Chondrocyte (in vitro differentiated cells): ENCODE measurements around the gene CDK6. TPM values are rescaled to one million over a fixed set of nuclear protein-coding genes. Genes with fewer than 3 reads are reported as not detected.
A peak's percentile ranks its signal among the peaks of the same experiment; 100 is the strongest.

Source experiments
- DNase-seq: peaks from one replicate; pipeline ENCODE4 v3.0.0; 2021; ENCODE audit warnings: mixed read lengths, low spot score
- H3K27ac Mint-ChIP-seq: one replicate; pipeline ENCODE4 v1.8.0; 2021; ENCODE audit warnings: mild to moderate bottlenecking, moderate library complexity, mixed read lengths; ENCODE audit not compliant: unreplicated experiment
- H3K27me3 Mint-ChIP-seq: 2 replicates; pipeline ENCODE4 v1.8.0; 2021; ENCODE audit warnings: low read depth, mixed read lengths
- H3K36me3 Mint-ChIP-seq: 2 replicates; pipeline ENCODE4 v1.8.0; 2021; ENCODE audit warnings: low read depth, mixed read lengths
- H3K4me1 Mint-ChIP-seq: 2 replicates; pipeline ENCODE4 v1.8.0; 2021; ENCODE audit warnings: low read depth, mild to moderate bottlenecking, mixed read lengths
- H3K4me3 Mint-ChIP-seq: one replicate; pipeline ENCODE4 v1.8.0; 2021; ENCODE audit warnings: mild to moderate bottlenecking, moderate library complexity, mixed read lengths; ENCODE audit not compliant: unreplicated experiment
- H3K9me3 Mint-ChIP-seq: 2 replicates; pipeline ENCODE4 v1.8.0; 2021; ENCODE audit warnings: low read depth, mixed read lengths
- total RNA-seq: library from RNA; stranded (reverse); gene quantifications from 3 replicates; pipeline ENCODE4 v1.2.1, GENCODE V29; 2021
- TF ChIP-seq, protein P1 (sequence below): fragments of 200-600 bp; sonication (generic); IDR thresholded peaks from 2 replicates; pipeline ENCODE4 v1.5.0; 2021; ENCODE audit warnings: antibody characterized with exemption, mild to moderate bottlenecking, moderate library complexity

CDK6 gene
- total RNA-seq, 1 donor from 2014 or later, result 162 TPM

DNA sequence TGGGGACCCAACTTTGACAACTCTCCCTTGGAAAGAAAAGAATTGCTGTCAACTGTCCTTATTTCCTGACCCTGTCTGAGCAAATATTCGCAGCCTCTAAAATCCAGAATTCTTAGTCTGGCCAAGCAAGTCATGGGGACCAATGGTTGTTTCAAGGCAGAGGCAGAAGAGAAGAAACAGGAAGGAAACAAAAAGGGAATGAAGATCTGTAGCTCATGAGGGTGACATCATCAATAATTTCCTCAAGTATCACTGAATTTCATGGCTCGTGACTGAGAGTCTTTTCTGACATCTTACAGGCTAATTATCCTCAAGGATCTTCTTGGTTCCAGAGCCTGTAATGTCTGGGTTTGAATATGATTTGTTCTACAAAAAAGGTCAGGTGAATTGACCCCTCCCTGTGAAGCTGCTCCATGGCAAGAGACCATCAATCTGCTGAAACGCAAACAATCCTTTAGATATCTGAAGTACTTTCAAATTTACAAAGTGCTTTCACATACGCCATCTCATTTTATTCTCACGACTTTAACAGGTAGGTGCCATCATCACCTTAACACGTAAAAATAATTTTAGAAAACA is 5.8 kb downstream of the CDK6 start:
- H3K4me1 Mint-ChIP-seq, result peaks cover 63% of the 10 kb centered on the region
- H3K36me3 Mint-ChIP-seq, result peaks cover 19% of the 10 kb centered on the region
- TF ChIP-seq, protein P1, sequence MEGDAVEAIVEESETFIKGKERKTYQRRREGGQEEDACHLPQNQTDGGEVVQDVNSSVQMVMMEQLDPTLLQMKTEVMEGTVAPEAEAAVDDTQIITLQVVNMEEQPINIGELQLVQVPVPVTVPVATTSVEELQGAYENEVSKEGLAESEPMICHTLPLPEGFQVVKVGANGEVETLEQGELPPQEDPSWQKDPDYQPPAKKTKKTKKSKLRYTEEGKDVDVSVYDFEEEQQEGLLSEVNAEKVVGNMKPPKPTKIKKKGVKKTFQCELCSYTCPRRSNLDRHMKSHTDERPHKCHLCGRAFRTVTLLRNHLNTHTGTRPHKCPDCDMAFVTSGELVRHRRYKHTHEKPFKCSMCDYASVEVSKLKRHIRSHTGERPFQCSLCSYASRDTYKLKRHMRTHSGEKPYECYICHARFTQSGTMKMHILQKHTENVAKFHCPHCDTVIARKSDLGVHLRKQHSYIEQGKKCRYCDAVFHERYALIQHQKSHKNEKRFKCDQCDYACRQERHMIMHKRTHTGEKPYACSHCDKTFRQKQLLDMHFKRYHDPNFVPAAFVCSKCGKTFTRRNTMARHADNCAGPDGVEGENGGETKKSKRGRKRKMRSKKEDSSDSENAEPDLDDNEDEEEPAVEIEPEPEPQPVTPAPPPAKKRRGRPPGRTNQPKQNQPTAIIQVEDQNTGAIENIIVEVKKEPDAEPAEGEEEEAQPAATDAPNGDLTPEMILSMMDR, result no peak
- peak overlapping the region; percentile 92 for H3K4me3 Mint-ChIP-seq
- H3K9me3 Mint-ChIP-seq, result no peaks in the 10 kb centered on the region
- no peak for DNase-seq
- H3K27ac Mint-ChIP-seq, result peak overlapping the region; percentile 94
- no peaks in the 10 kb centered on the region for H3K27me3 Mint-ChIP-seq

DNA sequence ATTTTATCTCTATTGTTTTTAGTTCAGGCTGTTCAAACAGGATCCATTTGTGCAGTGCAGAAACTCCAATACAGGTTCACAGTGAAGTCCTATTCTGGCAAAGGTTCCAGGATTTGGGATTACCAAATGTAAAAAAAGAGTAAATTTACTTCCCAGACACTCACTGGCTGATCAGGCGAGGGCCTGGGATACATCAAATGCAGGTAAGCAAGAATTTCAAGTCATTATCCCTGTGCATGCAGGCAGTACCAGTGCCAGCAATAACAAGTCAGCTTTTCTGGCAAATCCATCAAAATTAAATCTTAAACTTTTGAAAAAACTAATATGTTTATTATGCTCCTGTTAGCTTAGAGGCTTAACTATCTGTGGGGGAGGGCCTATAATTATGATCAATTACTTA is 6.3 kb downstream of the CDK6 start:
- DNase-seq, result no peak
- peak overlapping the region; percentile 92 for H3K4me3 Mint-ChIP-seq
- peaks cover 19% of the 10 kb centered on the region for H3K36me3 Mint-ChIP-seq
- H3K27ac Mint-ChIP-seq, result peak overlapping the region; percentile 94
- H3K27me3 Mint-ChIP-seq, result no peaks in the 10 kb centered on the region
- TF ChIP-seq, protein P1, result no peak
- H3K4me1 Mint-ChIP-seq, result peaks cover 69% of the 10 kb centered on the region
- H3K9me3 Mint-ChIP-seq, result no peaks in the 10 kb centered on the region

DNA sequence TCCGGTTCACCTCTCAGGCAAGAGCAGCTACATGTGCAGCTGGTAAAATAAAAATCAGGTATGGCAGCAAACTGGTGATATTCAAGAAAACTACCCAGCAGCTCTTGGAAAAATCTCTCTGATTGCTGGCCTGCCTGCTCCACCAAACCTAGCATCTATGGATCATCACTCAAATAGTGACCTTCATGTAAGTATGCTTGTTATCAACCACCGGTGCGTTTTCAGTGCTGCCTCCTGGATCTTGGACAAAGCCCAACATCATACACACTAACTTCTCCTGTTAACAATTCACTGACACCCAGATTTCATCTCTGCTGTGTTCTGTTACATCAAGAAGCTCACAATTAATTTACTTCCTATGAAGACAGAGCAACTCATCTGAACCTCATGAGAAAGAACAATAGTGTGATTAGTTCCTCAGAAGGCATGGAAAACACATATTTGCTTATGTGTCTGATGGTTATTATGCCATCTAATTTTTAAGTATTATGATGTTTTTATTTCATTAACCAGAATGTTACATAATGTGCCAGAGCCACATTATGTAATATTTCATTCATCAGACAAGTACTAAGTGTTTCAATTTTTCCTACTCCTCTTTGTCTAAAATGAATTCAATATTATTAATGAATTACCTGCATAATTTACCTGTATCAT is 8.8 kb downstream of the CDK6 start:
- Mint-ChIP-seq H3K9me3 (no peaks in the 10 kb centered on the region), H3K27ac (peak overlapping the region; percentile 55), H3K27me3 (no peaks in the 10 kb centered on the region), H3K4me1 (peaks cover 91% of the 10 kb centered on the region), H3K36me3 (peaks cover 12% of the 10 kb centered on the region), H3K4me3 (no peak overlapping the region)
- no peak for DNase-seq
- TF ChIP-seq, protein P1, result no peak

DNA sequence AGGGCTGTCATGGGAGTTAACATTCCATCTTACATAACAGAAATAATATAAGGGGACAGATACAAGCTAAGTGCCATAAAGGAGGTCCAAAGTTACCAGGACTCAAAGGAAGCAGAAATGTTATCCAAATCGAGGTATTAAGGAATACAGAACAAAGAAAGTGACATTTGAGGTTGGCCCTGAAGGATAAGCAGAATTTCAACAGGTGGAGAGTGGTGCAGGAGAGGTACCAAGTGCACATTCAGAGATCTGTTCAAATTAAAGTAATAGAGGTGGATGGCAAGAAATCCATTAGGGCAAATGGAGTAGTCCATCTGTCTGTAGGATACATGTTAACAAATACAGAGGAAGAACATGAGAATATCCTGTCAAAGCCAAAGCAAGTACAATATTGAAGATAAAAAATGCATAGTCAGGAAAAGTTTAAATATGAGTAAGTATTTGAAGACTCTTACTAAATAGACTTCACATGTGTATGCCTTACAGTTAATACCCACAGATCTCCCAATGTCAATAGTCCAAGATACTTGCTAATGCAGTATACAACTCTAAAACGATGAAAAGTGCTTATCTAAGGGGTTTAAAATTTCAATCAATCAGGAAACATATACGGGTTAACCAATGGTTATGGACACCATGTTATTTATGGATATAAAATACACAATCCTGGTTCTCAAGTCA is 10.0 kb downstream of the CDK6 start:
- Mint-ChIP-seq H3K4me1 (peaks cover 86% of the 10 kb centered on the region), H3K9me3 (no peaks in the 10 kb centered on the region), H3K27me3 (no peaks in the 10 kb centered on the region)

GRCh38 chr7:92824901-92825480 is 11.4 kb downstream of the CDK6 start:
- Mint-ChIP-seq H3K36me3 (peaks cover 8% of the 10 kb centered on the region), H3K4me1 (peaks cover 85% of the 10 kb centered on the region), H3K27ac (peak overlapping the region; percentile 42), H3K27me3 (no peaks in the 10 kb centered on the region), H3K9me3 (no peaks in the 10 kb centered on the region), H3K4me3 (no peak overlapping the region)
- no peak for DNase-seq
- TF ChIP-seq, protein P1, result no peak

More for the DNA sequence above, 10.0 kb downstream of the CDK6 start:
- Mint-ChIP-seq H3K36me3 (peaks cover 8% of the 10 kb centered on the region), H3K4me3 (no peak overlapping the region), H3K27ac (peak overlapping the region; percentile 69)
- TF ChIP-seq, protein P1, result no peak
- no peak for DNase-seq
